Left lung (tissue), 10 donors: ENCODE results near the gene PKD2. TPM values are rescaled to one million over a fixed set of nuclear protein-coding genes. Genes with fewer than 3 reads are reported as not detected.

Experiments used
- ATAC-seq: fragments of 200-7000 bp; cut with Tn5 transposase; one replicate; pipeline ENCODE4 v1.9.1; 2020; ENCODE audit warnings: moderate library complexity
- DNase-seq, 4 donors: peaks; one replicate each; pipeline ENCODE4 v3.0.0-alpha.2; 2013 to 2020
- H3K27ac ChIP-seq, 2 donors: fragments of 200-600 bp; sonication (generic) in 1 of 2; one replicate each; pipeline versions ENCODE4 v1.5.0 to v1.8.0; 2020 to 2021
- H3K27me3 ChIP-seq, 2 donors: fragments of 200-600 bp; sonication (generic) in 1 of 2; one replicate each; pipeline versions ENCODE4 v1.5.0 to v1.8.0; 2020 to 2021
- H3K36me3 ChIP-seq, 2 donors: fragments of 200-600 bp; sonication (generic) in 1 of 2; one replicate each; pipeline versions ENCODE4 v1.5.0 to v1.8.0; 2020 to 2021
- H3K4me1 ChIP-seq, 2 donors: fragments of 200-600 bp; one replicate each; pipeline ENCODE4 v1.8.0; 2021
- H3K4me3 ChIP-seq, 2 donors: fragments of 200-600 bp; sonication (generic) in 1 of 2; one replicate each; pipeline versions ENCODE4 v1.5.0 to v1.8.0; 2020 to 2021; ENCODE audit warnings: mild to moderate bottlenecking in 1 of 2
- H3K9me3 ChIP-seq, 2 donors: fragments of 200-600 bp; sonication (generic) in 1 of 2; one replicate each; pipeline versions ENCODE4 v1.5.0 to v1.8.0; 2020 to 2021
- intact Hi-C, 2 donors: fragments of 100-400 bp; cut with DNase I; formaldehyde crosslinking; loops; one replicate each; pipeline versions ENCODE4 v1.11.2 to v1.14.2; 2022
- polyA plus RNA-seq, 6 donors: library from polyadenylated mRNA; unstranded; fragments of 120-200 nt; gene quantifications; one replicate each; pipeline ENCODE4 v1.2.1, GENCODE V29; 2013; ENCODE audit not compliant: insufficient read length in 6 of 6
- total RNA-seq, 2 donors: library from RNA; stranded (reverse); fragmentation: NEBNext Ultra II Directional; extraction: Animal tissue kit (Norgen Biotek cat#: 25700); gene quantifications; one replicate each; pipeline ENCODE4 v1.2.1, GENCODE V29; 2021
- TF ChIP-seq, protein P1 (sequence below), 2 donors: fragments of 200-600 bp; sonication (generic) in 1 of 2; IDR thresholded peaks; one replicate each; pipeline versions ENCODE4 v1.5.0 to v1.8.0; 2021; ENCODE audit warnings: antibody characterized with exemption in 2 of 2
- donor health status: DM: no; HTN: yes; CAD: no.
- donor health status: DM: no; HTN: no; CAD: no.

PKD2 gene
- total and polyA plus RNA-seq, 8 donors = 22.6 to 72.4 (median 62.0) TPM

DNA sequence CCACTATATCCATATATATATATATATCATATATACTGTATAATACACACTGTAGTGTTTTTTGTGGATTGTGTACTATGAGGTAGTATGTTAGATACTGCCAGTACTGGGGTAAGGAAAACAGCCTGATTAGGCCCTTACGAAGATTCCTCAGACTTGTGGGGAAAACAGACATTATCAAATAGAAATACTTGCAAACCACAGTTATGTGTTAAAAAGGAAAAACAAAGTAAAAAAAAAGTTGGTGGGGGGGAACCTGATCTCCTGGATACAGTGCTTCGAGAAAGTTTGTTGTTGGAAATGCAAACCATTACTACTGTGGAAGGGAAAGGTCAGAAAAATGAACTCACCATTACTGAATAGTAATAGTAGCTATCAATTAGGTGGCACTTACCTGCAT is 53.0 kb downstream of the PKD2 start:
- TF ChIP-seq, protein P1, sequence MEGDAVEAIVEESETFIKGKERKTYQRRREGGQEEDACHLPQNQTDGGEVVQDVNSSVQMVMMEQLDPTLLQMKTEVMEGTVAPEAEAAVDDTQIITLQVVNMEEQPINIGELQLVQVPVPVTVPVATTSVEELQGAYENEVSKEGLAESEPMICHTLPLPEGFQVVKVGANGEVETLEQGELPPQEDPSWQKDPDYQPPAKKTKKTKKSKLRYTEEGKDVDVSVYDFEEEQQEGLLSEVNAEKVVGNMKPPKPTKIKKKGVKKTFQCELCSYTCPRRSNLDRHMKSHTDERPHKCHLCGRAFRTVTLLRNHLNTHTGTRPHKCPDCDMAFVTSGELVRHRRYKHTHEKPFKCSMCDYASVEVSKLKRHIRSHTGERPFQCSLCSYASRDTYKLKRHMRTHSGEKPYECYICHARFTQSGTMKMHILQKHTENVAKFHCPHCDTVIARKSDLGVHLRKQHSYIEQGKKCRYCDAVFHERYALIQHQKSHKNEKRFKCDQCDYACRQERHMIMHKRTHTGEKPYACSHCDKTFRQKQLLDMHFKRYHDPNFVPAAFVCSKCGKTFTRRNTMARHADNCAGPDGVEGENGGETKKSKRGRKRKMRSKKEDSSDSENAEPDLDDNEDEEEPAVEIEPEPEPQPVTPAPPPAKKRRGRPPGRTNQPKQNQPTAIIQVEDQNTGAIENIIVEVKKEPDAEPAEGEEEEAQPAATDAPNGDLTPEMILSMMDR (IDR thresholded peaks at IDR 0.05) = no peak
- H3K4me3 ChIP-seq = no peak overlapping the region
- H3K36me3 ChIP-seq = peaks cover 0 to 62% of the 10 kb centered on the region in 2 donors
- ATAC-seq (no peak), DNase-seq (no peak)
- H3K27ac ChIP-seq = no peak overlapping the region
- H3K9me3 ChIP-seq = no peaks in the 10 kb centered on the region
- intact Hi-C loops = no loop called here
- no peaks in the 10 kb centered on the region for H3K4me1 ChIP-seq
- no peaks in the 10 kb centered on the region for H3K27me3 ChIP-seq

DNA sequence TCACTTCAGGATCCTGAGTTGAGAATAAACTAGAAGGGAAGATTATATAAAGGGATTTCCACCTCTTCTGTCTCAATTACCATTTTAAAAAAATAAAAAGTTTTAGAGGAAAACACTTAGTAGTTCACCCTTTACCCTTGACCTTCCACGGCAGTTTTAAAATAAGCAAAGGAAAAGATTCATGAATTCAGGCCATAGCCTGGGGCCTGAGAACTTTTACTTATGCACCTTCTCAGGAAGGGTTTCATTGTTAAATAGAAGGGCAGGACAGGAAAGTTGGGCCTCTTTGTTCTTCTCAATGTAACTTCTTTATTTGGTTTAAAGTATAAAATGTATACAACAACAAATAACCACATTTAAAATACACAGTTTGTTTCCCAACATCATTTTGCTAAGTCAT is 54.9 kb downstream of the PKD2 start:
- H3K36me3 ChIP-seq = peaks cover 0 to 62% of the 10 kb centered on the region in 2 donors

DNA sequence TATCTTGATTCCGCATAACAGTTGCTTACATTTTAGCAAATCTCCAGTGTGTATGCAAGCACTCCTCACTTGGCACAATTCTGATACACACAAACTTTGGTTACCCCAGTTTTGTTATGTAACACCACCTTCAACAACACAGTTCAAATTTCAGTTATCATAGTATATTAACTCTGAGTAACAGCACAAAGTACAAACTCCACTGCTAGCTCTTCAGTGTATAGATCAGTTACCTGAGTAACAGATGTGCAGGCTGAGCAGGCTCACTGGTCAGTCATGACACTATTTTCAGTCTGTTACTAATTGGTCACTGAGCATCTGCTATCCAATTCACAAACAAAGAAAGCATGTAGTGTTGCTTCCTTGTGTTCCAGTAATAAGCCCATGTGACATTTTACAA is 55.4 kb downstream of the PKD2 start:
- Histone ChIP-seq H3K9me3 (no peaks in the 10 kb centered on the region), H3K27me3 (no peaks in the 10 kb centered on the region), H3K27ac (no peak overlapping the region), H3K4me3 (no peak overlapping the region), H3K36me3 (peaks cover 0 to 62% of the 10 kb centered on the region in 2 donors), H3K4me1 (no peaks in the 10 kb centered on the region)
- intact Hi-C loops = no loop called here
- TF ChIP-seq, protein P1 (IDR thresholded peaks at IDR 0.05) = no peak
- DNase-seq (no peak), ATAC-seq (no peak)

More for the DNA sequence above, 54.9 kb downstream of the PKD2 start:
- no peak overlapping the region for H3K4me3 ChIP-seq
- H3K27ac ChIP-seq = no peak overlapping the region
- intact Hi-C loops = no loop called here
- no peaks in the 10 kb centered on the region for H3K27me3 ChIP-seq
- DNase-seq (no peak), ATAC-seq (no peak)
- no peaks in the 10 kb centered on the region for H3K4me1 ChIP-seq
- TF ChIP-seq, protein P1 (IDR thresholded peaks at IDR 0.05) = no peak
- no peaks in the 10 kb centered on the region for H3K9me3 ChIP-seq

DNA sequence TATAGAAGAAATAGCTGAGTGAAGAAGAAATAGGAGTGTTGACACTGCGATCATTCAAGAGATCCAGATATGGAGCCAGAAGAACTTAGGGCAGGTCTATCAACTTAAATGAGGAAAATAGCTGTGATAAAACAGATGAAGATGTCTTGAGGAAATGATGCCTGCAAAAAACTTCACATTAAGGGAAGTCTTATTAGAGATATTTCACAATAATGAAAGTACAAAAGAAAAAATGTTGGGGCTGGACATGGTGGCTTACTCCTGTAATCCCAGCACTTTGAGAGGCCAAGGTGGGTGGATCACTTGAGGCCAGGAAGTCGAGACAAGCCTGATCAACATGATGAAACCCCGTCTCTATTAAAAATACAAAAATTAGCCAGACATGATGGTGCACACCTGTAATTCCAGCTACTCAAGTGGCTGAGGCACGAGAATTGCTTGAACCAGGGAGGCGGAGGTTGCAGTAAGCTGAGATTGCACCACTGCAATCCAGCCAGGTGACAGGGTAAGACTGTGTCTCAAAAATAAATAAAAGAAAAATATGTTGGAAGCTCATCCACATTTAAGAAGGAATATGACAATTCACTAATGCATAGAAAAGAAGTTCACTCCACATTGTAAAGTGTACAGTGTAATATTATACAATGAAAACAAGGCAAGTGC is 56.3 kb downstream of the PKD2 start:
- Histone ChIP-seq H3K9me3 (peaks cover 0 to 2% of the 10 kb centered on the region in 2 donors), H3K4me3 (no peak overlapping the region), H3K27ac (no peak overlapping the region), H3K36me3 (peaks cover 0 to 67% of the 10 kb centered on the region in 2 donors), H3K4me1 (no peaks in the 10 kb centered on the region), H3K27me3 (no peaks in the 10 kb centered on the region)
- TF ChIP-seq, protein P1 (IDR thresholded peaks at IDR 0.05) = no peak
- DNase-seq (no peak), ATAC-seq (no peak)
- intact Hi-C loops = no loop called here

DNA sequence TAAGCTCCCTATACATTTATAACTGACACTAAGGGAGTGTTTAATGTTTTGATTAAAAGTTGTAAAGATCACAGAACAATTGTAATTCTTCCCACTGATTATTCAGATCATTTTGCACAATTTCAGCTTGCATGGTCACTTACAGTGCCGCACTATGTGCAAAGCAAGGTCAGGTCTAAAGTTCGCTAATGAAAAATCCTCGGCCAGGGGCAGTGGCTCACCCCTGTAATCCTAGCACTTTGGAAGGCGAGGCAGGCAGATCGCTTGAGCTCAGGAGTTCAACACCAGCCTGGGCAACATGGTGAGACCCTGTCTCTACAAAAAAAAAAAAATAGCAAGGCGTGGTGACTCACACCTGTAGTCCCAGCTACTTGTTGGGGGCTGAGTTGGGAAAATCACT is 57.0 kb downstream of the PKD2 start:
- Histone ChIP-seq H3K9me3 (peaks cover 0 to 6% of the 10 kb centered on the region in 2 donors), H3K27ac (no peak overlapping the region), H3K4me1 (no peaks in the 10 kb centered on the region), H3K4me3 (no peak overlapping the region), H3K36me3 (peaks cover 0 to 73% of the 10 kb centered on the region in 2 donors), H3K27me3 (no peaks in the 10 kb centered on the region)
- no peak for ATAC-seq
- TF ChIP-seq, protein P1 (IDR thresholded peaks at IDR 0.05) = no peak
- intact Hi-C loops = no loop called here
- DNase-seq = no peak
